ENCODE measurements around the gene ATG9B. TPM values are rescaled to one million over a fixed set of nuclear protein-coding genes. Genes with fewer than 3 reads are reported as not detected.

Gene ATG9B
- total and polyA plus RNA-seq, 2 of the 13 experiments (the other 11 are each of a cell fraction or from before 2014, with no cell fraction given), result 0.24 TPM; not detected in 1

GRCh38 chr7:151059367-151060112 is 35.2 kb upstream of the ATG9B start, which contains the start of gene SLC4A2 (continued):
- TF ChIP-seq, protein P1, sequence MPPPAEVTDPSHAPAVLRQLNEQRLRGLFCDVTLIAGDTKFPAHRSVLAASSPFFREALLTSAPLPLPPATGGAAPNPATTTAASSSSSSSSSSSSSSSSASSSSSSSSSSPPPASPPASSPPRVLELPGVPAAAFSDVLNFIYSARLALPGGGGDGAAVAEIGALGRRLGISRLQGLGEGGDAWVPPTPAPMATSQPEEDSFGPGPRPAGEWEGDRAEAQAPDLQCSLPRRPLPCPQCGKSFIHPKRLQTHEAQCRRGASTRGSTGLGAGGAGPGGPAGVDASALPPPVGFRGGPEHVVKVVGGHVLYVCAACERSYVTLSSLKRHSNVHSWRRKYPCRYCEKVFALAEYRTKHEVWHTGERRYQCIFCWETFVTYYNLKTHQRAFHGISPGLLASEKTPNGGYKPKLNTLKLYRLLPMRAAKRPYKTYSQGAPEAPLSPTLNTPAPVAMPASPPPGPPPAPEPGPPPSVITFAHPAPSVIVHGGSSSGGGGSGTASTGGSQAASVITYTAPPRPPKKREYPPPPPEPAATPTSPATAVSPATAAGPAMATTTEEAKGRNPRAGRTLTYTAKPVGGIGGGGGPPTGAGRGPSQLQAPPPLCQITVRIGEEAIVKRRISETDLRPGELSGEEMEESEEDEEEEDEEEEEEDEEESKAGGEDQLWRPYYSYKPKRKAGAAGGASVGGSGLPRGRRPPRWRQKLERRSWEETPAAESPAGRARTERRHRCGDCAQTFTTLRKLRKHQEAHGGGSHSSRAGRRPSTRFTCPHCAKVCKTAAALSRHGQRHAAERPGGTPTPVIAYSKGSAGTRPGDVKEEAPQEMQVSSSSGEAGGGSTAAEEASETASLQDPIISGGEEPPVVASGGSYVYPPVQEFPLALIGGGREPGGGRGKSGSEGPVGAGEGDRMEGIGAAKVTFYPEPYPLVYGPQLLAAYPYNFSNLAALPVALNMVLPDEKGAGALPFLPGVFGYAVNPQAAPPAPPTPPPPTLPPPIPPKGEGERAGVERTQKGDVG (CRISPR knock-in tag; IDR thresholded peaks at IDR 0.05; ENCODE audit: borderline replicate concordance), result no peak
- TF ChIP-seq RFX1 (IDR thresholded peaks at IDR 0.05) (no peak), ZBTB34 (CRISPR knock-in tag; IDR thresholded peaks at IDR 0.05) (no peak), ZEB1 (IDR thresholded peaks at IDR 0.05; ENCODE audit: insufficient replicate concordance, low read depth) (no peak), CTCF (CRISPR knock-in tag; IDR thresholded peaks at IDR 0.05) (peak; percentile 58), ZNF460 (CRISPR knock-in tag; IDR thresholded peaks at IDR 0.05; ENCODE audit: borderline replicate concordance) (no peak), ZNF207 (IDR thresholded peaks at IDR 0.05; ENCODE audit: borderline replicate concordance) (no peak)
- TF ChIP-seq, protein P2, sequence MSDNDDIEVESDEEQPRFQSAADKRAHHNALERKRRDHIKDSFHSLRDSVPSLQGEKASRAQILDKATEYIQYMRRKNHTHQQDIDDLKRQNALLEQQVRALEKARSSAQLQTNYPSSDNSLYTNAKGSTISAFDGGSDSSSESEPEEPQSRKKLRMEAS (IDR thresholded peaks at IDR 0.05), result peak; percentile 17; the same call in 1 of the 2 replicates
- TF ChIP-seq, protein P3, sequence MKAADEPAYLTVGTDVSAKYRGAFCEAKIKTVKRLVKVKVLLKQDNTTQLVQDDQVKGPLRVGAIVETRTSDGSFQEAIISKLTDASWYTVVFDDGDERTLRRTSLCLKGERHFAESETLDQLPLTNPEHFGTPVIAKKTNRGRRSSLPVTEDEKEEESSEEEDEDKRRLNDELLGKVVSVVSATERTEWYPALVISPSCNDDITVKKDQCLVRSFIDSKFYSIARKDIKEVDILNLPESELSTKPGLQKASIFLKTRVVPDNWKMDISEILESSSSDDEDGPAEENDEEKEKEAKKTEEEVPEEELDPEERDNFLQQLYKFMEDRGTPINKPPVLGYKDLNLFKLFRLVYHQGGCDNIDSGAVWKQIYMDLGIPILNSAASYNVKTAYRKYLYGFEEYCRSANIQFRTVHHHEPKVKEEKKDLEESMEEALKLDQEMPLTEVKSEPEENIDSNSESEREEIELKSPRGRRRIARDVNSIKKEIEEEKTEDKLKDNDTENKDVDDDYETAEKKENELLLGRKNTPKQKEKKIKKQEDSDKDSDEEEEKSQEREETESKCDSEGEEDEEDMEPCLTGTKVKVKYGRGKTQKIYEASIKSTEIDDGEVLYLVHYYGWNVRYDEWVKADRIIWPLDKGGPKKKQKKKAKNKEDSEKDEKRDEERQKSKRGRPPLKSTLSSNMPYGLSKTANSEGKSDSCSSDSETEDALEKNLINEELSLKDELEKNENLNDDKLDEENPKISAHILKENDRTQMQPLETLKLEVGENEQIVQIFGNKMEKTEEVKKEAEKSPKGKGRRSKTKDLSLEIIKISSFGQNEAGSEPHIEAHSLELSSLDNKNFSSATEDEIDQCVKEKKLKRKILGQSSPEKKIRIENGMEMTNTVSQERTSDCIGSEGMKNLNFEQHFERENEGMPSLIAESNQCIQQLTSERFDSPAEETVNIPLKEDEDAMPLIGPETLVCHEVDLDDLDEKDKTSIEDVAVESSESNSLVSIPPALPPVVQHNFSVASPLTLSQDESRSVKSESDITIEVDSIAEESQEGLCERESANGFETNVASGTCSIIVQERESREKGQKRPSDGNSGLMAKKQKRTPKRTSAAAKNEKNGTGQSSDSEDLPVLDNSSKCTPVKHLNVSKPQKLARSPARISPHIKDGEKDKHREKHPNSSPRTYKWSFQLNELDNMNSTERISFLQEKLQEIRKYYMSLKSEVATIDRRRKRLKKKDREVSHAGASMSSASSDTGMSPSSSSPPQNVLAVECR (CRISPR knock-in tag; IDR thresholded peaks at IDR 0.05; ENCODE audit: borderline replicate concordance), result no peak; the same call in 1 of the 2 replicates
- TF ChIP-seq, protein P4, sequence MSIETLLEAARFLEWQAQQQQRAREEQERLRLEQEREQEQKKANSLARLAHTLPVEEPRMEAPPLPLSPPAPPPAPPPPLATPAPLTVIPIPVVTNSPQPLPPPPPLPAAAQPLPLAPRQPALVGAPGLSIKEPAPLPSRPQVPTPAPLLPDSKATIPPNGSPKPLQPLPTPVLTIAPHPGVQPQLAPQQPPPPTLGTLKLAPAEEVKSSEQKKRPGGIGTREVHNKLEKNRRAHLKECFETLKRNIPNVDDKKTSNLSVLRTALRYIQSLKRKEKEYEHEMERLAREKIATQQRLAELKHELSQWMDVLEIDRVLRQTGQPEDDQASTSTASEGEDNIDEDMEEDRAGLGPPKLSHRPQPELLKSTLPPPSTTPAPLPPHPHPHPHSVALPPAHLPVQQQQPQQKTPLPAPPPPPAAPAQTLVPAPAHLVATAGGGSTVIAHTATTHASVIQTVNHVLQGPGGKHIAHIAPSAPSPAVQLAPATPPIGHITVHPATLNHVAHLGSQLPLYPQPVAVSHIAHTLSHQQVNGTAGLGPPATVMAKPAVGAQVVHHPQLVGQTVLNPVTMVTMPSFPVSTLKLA (IDR thresholded peaks at IDR 0.05), result no peak
- TF ChIP-seq, protein P5, sequence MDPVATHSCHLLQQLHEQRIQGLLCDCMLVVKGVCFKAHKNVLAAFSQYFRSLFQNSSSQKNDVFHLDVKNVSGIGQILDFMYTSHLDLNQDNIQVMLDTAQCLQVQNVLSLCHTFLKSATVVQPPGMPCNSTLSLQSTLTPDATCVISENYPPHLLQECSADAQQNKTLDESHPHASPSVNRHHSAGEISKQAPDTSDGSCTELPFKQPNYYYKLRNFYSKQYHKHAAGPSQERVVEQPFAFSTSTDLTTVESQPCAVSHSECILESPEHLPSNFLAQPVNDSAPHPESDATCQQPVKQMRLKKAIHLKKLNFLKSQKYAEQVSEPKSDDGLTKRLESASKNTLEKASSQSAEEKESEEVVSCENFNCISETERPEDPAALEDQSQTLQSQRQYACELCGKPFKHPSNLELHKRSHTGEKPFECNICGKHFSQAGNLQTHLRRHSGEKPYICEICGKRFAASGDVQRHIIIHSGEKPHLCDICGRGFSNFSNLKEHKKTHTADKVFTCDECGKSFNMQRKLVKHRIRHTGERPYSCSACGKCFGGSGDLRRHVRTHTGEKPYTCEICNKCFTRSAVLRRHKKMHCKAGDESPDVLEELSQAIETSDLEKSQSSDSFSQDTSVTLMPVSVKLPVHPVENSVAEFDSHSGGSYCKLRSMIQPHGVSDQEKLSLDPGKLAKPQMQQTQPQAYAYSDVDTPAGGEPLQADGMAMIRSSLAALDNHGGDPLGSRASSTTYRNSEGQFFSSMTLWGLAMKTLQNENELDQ (CRISPR knock-in tag; IDR thresholded peaks at IDR 0.05; ENCODE audit: borderline replicate concordance), result no peak
